Heart left ventricle (tissue), 16 donors: ENCODE measurements around the gene NOS2. TPM values are rescaled to one million over a fixed set of nuclear protein-coding genes. Genes with fewer than 3 reads are reported as not detected.
"Not testable (repeated sequence)": the region's sequence is repeated elsewhere in the genome, so short reads cannot be mapped to it uniquely, and the experiment has no call there.

Experiments used
- ATAC-seq, 4 donors: fragments of 200-7000 bp; cut with Tn5 transposase; one replicate each; pipeline ENCODE4 v1.9.1; 2020 to 2022; ENCODE audit warnings: moderate library complexity in 4 of 4, mild to moderate bottlenecking in 3 of 4, moderate number of reproducible peaks in 1 of 4
- DNase-seq, 5 donors: peaks; one replicate each; pipeline ENCODE4 v3.0.0-alpha.2; 2020
- H3K27ac ChIP-seq, 12 donors: fragments of 200-600 bp; sonication (generic) in 4 of 12; one replicate each; pipeline versions ENCODE4 v1.5.0 to v1.8.0; 2016 to 2022; ENCODE audit warnings: mild to moderate bottlenecking in 2 of 12
- H3K27me3 ChIP-seq, 9 donors: fragments of 200-600 bp; sonication (generic) in 2 of 9; one replicate each; pipeline versions ENCODE4 v1.5.1 to v1.8.0; 2016 to 2022; ENCODE audit warnings: mild to moderate bottlenecking in 3 of 9
- H3K36me3 ChIP-seq, 9 donors: fragments of 200-600 bp; sonication (generic) in 2 of 9; one replicate each; pipeline versions ENCODE4 v1.5.0 to v1.8.0; 2018 to 2022; ENCODE audit warnings: mild to moderate bottlenecking in 2 of 9
- H3K4me1 ChIP-seq, 12 donors: fragments of 200-600 bp; sonication (generic) in 4 of 12; one replicate each; pipeline versions ENCODE4 v1.5.0 to v1.8.0; 2016 to 2022; ENCODE audit warnings: mild to moderate bottlenecking in 3 of 12
- H3K4me3 ChIP-seq, 12 donors: fragments of 200-600 bp; sonication (generic) in 4 of 12; one replicate each; pipeline versions ENCODE4 v1.5.0 to v1.8.0; 2017 to 2022; ENCODE audit warnings: mild to moderate bottlenecking in 9 of 12, moderate library complexity in 4 of 12
- H3K9me3 ChIP-seq, 12 donors: fragments of 200-600 bp; sonication (generic) in 4 of 12; one replicate each; pipeline versions ENCODE4 v1.5.0 to v1.8.0; 2016 to 2022; ENCODE audit warnings: mild to moderate bottlenecking in 1 of 12
- POLR2A ChIP-seq, 2 donors: fragments of 450-650 bp; IDR thresholded peaks; one replicate each; pipeline ENCODE4 v1.6.1; 2017; ENCODE audit warnings: antibody characterized with exemption in 2 of 2, mild to moderate bottlenecking in 2 of 2, moderate library complexity in 2 of 2
- WGBS, 4 donors: extraction: QIAGEN DNeasy Blood & Tissue Kit in 2 of 4; methylation state at CpG; one replicate each; pipeline versions ENCODE4 v1.1.5 to v1.1.7; 2013 to 2018; 5-methylcytosine and 5-hydroxymethylcytosine counted together
- intact Hi-C, 10 donors: fragments of 100-400 bp; cut with DNase I; formaldehyde crosslinking; loops; one replicate each; pipeline versions ENCODE4 v1.11.1 to v1.14.2; 2022
- polyA plus RNA-seq, 2 donors: library from polyadenylated mRNA; stranded (reverse); fragments of 200-250 nt; gene quantifications; one replicate each; pipeline ENCODE4 v1.2.3, GENCODE V29; 2013
- total RNA-seq, 9 donors: library from RNA; depleted of rRNA in 2 of 9; stranded (reverse); fragments of >200 nt in 2 of 9; fragmentation: NEBNext Ultra II Directional in 3 of 9; extraction: Animal tissue kit (Norgen Biotek cat#: 25700) in 3 of 9; gene quantifications; one replicate each; pipeline versions ENCODE4 v1.1.0 to v1.2.4, GENCODE V29; 2016 to 2023
- TF ChIP-seq, protein P1 (sequence below), 12 donors: fragments of 200-600 bp; sonication (generic) in 4 of 12; IDR thresholded peaks; one replicate each; pipeline versions ENCODE4 v1.5.0 to v1.8.0; 2018 to 2022; ENCODE audit warnings: antibody characterized with exemption in 12 of 12, mild to moderate bottlenecking in 5 of 12
- donor health status: ischemic (EF 13 %, LVEDD 7.1; RV severe dilation, severe dysfunction).
- donor health status: healthy with polysubstance abuse.
- donor health status: DM: no; HTN: yes; CAD: no.
- donor health status: DM: no; HTN: no; CAD: no.
- donor health status: ischemic (EF 25% LVEDD 6.9; RV normal size, moderate dysfunction).
- donor health status: ischemic (EF 25% LVEDD 5.7; RV mildly dilated, moderate dysfunction).
- donor health status: healthy.
- donor health status: DM: yes; HTN: yes; CAD: no.
- donor health status: ischemic (EF 35%, LVEDD 5.7; RV mildly dilated, moderate dysfunction).
- donor health status: nonischemic (EF 11% LVEDD 7.7; RV severe dilation, severe dysfunction).
- donor health status: DM: yes; HTN: yes; CAD: no.
- donor health status: PGD.
- donor health status: ischemic (EF 29% LVEDD 5.4; RV normal size, mild dysfunction).
- donor health status: nonischemic (EF 23%, LVEDD 6.1; RV moderate dilation, normal function).

NOS2 gene
- total and polyA plus RNA-seq, 11 donors, result 0.07 to 2.2 (median 0.16) TPM; not detected in 1

DNA sequence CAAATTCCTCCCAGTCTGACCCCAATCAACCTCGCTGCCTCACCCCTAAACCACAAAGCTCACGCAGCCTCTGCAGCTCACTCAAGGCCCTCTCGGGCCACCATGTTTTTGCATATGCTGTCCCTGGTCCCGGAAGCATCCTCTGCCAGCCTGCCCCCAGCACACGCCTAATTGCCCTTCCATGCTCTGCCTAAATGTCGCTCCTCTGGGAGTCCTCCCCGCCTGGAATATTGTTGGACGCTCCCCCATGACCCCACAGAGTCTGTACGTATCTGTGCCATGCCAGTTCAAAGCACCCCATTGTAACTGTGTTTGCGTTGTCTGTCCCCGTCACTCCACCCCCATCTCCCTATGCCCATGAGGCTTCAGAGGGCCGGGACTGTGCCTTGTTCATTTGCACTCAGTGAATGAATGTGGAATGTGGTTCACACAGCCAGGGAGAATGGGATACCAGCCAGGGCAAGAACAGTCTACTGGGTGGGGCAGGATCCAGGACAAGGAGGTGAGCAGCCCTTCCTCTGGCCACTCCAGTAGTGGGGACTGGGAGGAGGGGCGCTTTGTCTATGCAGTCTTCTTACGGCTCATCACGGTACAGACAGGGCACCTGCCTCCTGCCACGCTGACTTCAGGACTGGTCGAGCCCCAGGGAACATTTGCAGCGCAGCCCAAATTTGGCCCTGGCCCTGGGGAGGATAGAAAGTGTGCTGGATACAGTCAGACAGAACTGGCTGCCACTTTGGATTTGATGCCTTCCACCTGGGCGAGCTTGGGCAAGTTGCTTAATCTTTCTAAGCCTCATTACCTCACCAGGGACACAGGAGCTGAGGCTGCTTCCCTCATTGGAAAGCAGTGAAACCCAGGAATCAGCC, 48.5 kb downstream of the NOS2 start:
- Histone ChIP-seq H3K27ac (no peak overlapping the region), H3K4me1 (peaks cover 0 to 3% (median 0%) of the 10 kb centered on the region in 12 donors), H3K36me3 (no peaks in the 10 kb centered on the region), H3K27me3 (no peaks in the 10 kb centered on the region), H3K9me3 (no peaks in the 10 kb centered on the region), H3K4me3 (no peak overlapping the region)
- TF ChIP-seq POLR2A (IDR thresholded peaks at IDR 0.05), result no peak
- TF ChIP-seq, protein P1, sequence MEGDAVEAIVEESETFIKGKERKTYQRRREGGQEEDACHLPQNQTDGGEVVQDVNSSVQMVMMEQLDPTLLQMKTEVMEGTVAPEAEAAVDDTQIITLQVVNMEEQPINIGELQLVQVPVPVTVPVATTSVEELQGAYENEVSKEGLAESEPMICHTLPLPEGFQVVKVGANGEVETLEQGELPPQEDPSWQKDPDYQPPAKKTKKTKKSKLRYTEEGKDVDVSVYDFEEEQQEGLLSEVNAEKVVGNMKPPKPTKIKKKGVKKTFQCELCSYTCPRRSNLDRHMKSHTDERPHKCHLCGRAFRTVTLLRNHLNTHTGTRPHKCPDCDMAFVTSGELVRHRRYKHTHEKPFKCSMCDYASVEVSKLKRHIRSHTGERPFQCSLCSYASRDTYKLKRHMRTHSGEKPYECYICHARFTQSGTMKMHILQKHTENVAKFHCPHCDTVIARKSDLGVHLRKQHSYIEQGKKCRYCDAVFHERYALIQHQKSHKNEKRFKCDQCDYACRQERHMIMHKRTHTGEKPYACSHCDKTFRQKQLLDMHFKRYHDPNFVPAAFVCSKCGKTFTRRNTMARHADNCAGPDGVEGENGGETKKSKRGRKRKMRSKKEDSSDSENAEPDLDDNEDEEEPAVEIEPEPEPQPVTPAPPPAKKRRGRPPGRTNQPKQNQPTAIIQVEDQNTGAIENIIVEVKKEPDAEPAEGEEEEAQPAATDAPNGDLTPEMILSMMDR (IDR thresholded peaks at IDR 0.05), result no peak
- intact Hi-C loops, result loop anchor here in 4 of 10 donors (5.0 to 10.0 kb wide), 3 partner anchors 97 to 147 kb away; no protein-coding TSS in a partner anchor
- WGBS, 4 donors, result 71 to 86% (median 78%) methylated on average over 17 to 19 of the region's 19 CpGs
- ATAC-seq (peak in 3 of 4 donors; percentile 23 to 50 (median 35)), DNase-seq (no peak)

DNA sequence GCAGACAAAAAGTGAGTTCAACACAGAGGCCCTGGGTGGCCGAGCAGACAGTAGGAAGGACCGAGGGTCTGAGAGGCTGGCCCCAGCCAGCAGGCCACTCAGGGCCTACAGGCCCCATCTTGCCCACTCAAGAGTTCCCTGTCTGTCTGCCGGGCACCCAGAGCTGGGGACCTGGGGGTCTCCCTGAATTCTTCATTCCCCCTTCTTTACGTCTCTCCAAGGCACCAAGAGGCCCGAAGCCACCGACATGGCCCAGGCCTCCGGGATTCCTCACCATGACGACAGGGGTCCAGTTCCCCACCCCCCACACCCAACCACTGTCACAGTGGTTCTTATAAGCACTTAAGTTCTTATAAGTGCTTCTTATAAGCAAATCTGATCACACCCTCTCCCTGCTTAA, 49.2 kb downstream of the NOS2 start:
- DNase-seq (no peak), ATAC-seq (no peak)
- no peaks in the 10 kb centered on the region for H3K9me3 ChIP-seq
- no peaks in the 10 kb centered on the region for H3K27me3 ChIP-seq
- H3K4me3 ChIP-seq, result no peak overlapping the region
- peaks cover 0 to 6% (median 0%) of the 10 kb centered on the region in 12 donors for H3K4me1 ChIP-seq
- no peaks in the 10 kb centered on the region for H3K36me3 ChIP-seq
- TF ChIP-seq POLR2A (IDR thresholded peaks at IDR 0.05), result no peak
- TF ChIP-seq, protein P1 (IDR thresholded peaks at IDR 0.05), result no peak
- 79 to 90% (median 87%) methylated on average over 8 of the region's 8 CpGs for WGBS, 4 donors
- intact Hi-C loops, result loop anchor here in 4 of 10 donors (5.0 to 10.0 kb wide), 3 partner anchors 96 to 146 kb away; no protein-coding TSS in a partner anchor
- H3K27ac ChIP-seq, result no peak overlapping the region

DNA sequence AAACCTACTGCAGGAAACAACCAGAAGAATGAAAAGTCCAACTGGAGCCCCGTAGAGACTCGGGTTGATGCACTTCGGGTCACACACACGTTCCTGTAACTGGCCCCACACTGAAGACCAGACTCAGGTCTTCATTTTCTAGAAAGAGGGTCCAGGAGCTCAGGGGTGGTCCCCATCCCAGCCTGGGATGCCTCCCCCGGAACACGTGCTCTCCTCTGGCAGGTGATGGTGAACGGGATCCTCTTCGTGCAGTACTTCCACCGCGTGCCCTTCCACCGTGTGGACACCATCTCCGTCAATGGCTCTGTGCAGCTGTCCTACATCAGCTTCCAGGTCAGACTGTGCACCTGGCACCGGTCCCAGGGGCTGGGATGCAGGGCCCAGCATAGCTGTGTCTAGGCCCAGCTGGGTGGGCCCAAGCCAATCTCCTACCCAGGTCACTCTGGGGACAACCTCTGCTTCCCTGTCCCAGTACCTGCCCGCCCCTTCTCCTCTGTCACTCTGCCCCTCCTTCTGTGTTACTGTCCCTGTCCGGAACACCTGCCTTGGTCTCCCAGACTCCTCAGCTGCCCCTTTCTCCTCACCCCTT, 50.7 kb downstream of the NOS2 start:
- DNase-seq, result peak in 1 of 5 donors; percentile 44
- H3K4me3 ChIP-seq, H3K27ac ChIP-seq, H3K4me1 ChIP-seq, H3K36me3 ChIP-seq, H3K27me3 ChIP-seq, H3K9me3 ChIP-seq: not testable (repeated sequence)
- intact Hi-C loops, result loop anchor here in 4 of 10 donors (5.0 to 10.0 kb wide), 3 partner anchors 95 to 145 kb away; no protein-coding TSS in a partner anchor
- 90 to 93% (median 92%) methylated on average over 15 of the region's 15 CpGs for WGBS, 4 donors
- ATAC-seq, result peak in 1 of 4 donors; percentile 12

DNA sequence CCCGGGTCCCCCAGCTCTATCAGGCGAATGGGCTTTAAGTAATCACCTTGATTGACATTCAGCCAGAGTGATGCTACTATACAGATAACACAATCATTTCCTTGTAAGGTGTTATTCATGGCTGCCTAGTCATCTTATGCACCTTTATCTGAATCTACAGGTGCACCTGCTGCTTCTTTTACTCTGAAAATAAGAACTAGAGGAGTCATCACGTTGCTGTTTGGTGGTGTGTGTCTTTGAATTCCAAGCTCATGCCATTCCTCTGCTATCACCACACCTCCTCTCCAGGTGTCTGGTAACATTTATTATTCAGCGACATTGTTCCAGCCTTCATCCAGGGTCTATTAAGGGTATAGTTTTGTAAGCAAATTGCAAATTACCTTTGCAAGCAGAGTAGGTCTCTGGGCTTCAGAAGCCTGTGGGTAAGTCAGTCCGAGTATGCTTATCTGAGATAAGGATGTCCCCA, 51.9 kb downstream of the NOS2 start:
- TF ChIP-seq, protein P1 (IDR thresholded peaks at IDR 0.05), result no peak
- no peak for TF ChIP-seq POLR2A (IDR thresholded peaks at IDR 0.05)
- ATAC-seq (no peak), DNase-seq (no peak)
- no peaks in the 10 kb centered on the region for H3K27me3 ChIP-seq
- peaks cover 0 to 6% (median 0%) of the 10 kb centered on the region in 12 donors for H3K4me1 ChIP-seq
- H3K4me3 ChIP-seq, result no peak overlapping the region
- 51 to 67% (median 59%) methylated on average over 5 of the region's 5 CpGs for WGBS, 4 donors
- H3K27ac ChIP-seq, result no peak overlapping the region
- intact Hi-C loops, result no loop called here
- no peaks in the 10 kb centered on the region for H3K36me3 ChIP-seq
- H3K9me3 ChIP-seq, result no peaks in the 10 kb centered on the region
